PC-9 (cell line): Measurements from ENCODE around the gene MOV10L1. TPM values are rescaled to one million over a fixed set of nuclear protein-coding genes. Genes with fewer than 3 reads are reported as not detected.

Experiments used
- BruUV-seq: library from RNA; stranded (reverse); fragments of 400-500 nt; replicated peaks from 2 replicates; lab custom pipeline; 2021; lab: Mats Ljungman, UMichigan
- CTCF ChIA-PET: fragments of 300-600 bp; sonication (Branson Sonifier 250); formaldehyde crosslinking; loops from one replicate; lab custom pipeline; 2022; ENCODE audit warnings: antibody characterized with exemption; lab: Charles Lee
- POLR2A ChIA-PET: fragments of 300-600 bp; sonication (Branson Sonifier 250); formaldehyde crosslinking; loops from one replicate; lab custom pipeline; 2022; ENCODE audit warnings: antibody characterized with exemption; ENCODE audit not compliant: unreplicated experiment; lab: Charles Lee
- DNase-seq, 2 experiments: peaks; one replicate each; pipeline versions ENCODE4 v3.0.0 to v3.0.0-alpha.2; 2015 to 2022; ENCODE audit warnings: mixed read lengths in 1 of 2
- H2AFZ ChIP-seq: fragments of 200-600 bp; sonication (generic); 2 replicates; pipeline ENCODE4 v1.8.1; 2017; ENCODE audit warnings: antibody characterized with exemption
- H3F3A ChIP-seq: fragments of 200-600 bp; sonication (generic); 2 replicates; pipeline ENCODE4 v1.8.1; 2017; ENCODE audit warnings: antibody characterized with exemption, mild to moderate bottlenecking, low read depth; ENCODE audit not compliant: insufficient read depth
- H3K27ac ChIP-seq: fragments of 200-600 bp; sonication (generic); 2 replicates; pipeline ENCODE4 v1.6.1; 2016; ENCODE audit warnings: mixed run types
- H3K27me3 ChIP-seq: fragments of 200-600 bp; sonication (generic); 2 replicates; pipeline ENCODE4 v1.6.1; 2016; ENCODE audit warnings: low read depth, mixed run types; ENCODE audit not compliant: insufficient read depth
- H3K36me3 ChIP-seq: fragments of 200-600 bp; sonication (generic); 2 replicates; pipeline ENCODE4 v1.6.1; 2016; ENCODE audit warnings: low read depth, mixed run types
- H3K4me1 ChIP-seq: fragments of 200-600 bp; sonication (generic); replicated peaks from 2 replicates; pipeline ENCODE4 v1.6.1; 2016; ENCODE audit warnings: mixed run types; ENCODE audit not compliant: insufficient read depth
- H3K4me2 ChIP-seq: fragments of 200-600 bp; sonication (generic); 2 replicates; pipeline ENCODE4 v1.6.1; 2017; ENCODE audit warnings: mixed run types
- H3K4me3 ChIP-seq: fragments of 200-600 bp; sonication (generic); 2 replicates; pipeline ENCODE4 v1.6.1; 2016; ENCODE audit warnings: mixed run types
- H3K79me2 ChIP-seq: fragments of 200-600 bp; sonication (generic); 2 replicates; pipeline ENCODE4 v1.6.1; 2017; ENCODE audit warnings: low read depth, mixed run types
- H3K9me2 ChIP-seq: fragments of 200-600 bp; sonication (generic); 2 replicates; pipeline ENCODE4 v1.8.1; 2017; ENCODE audit warnings: mild to moderate bottlenecking; ENCODE audit not compliant: insufficient read depth
- H3K9me3 ChIP-seq: fragments of 200-600 bp; sonication (generic); 2 replicates; pipeline ENCODE4 v1.8.1; 2016; ENCODE audit warnings: low read depth; ENCODE audit not compliant: insufficient read depth
- H4K20me1 ChIP-seq: fragments of 200-600 bp; sonication (generic); 2 replicates; pipeline ENCODE4 v1.8.1; 2017; ENCODE audit not compliant: insufficient read depth
- CTCF ChIP-seq: fragments of 200-600 bp; sonication (generic); conservative IDR thresholded peaks from 2 replicates; pipeline ENCODE4 v1.6.1; 2017; ENCODE audit warnings: mixed run types, antibody characterized with exemption, mild to moderate bottlenecking, moderate library complexity
- EZH2 ChIP-seq: fragments of 200-600 bp; sonication (generic); IDR thresholded peaks from 2 replicates; pipeline ENCODE4 v1.8.0; 2017; ENCODE audit warnings: antibody characterized with exemption, low read depth
- intact Hi-C: fragments of 100-400 bp; cut with micrococcal nuclease; formaldehyde crosslinking; loops from one replicate; pipeline ENCODE4 v1.10.0; 2022; ENCODE audit not compliant: unreplicated experiment
- total RNA-seq: library from RNA; stranded (reverse); gene quantifications from 2 replicates; pipeline ENCODE4 v1.2.3, GENCODE V29; 2021

Gene MOV10L1
- total RNA-seq, 1 experiment from 2014 or later, result not detected

GRCh38 chr22:50138988-50139387 is 49.2 kb downstream of the MOV10L1 start:
- Histone ChIP-seq H4K20me1 (no peaks in the 10 kb centered on the region), H3K4me1 (no peaks in the 10 kb centered on the region), H2AFZ (no peak overlapping the region), H3K27ac (no peak overlapping the region), H3F3A (no peaks in the 10 kb centered on the region), H3K27me3 (peaks cover 7% of the 10 kb centered on the region), H3K9me2 (no peaks in the 10 kb centered on the region), H3K79me2 (no peaks in the 10 kb centered on the region), H3K36me3 (no peaks in the 10 kb centered on the region), H3K4me3 (no peak overlapping the region), H3K9me3 (no peaks in the 10 kb centered on the region), H3K4me2 (no peak overlapping the region)
- no peak for DNase-seq
- TF ChIP-seq CTCF (no peak), EZH2 (no peak)
- intact Hi-C loops, result no loop called here
- ChIA-PET CTCF (interaction anchor here (0.6 kb wide), 1 partner anchor 157 kb away, joined by 4 read pairs; no protein-coding TSS in a partner anchor), POLR2A (interaction anchor here (0.6 kb wide), 1 partner anchor 478 kb away, joined by 3 read pairs; no protein-coding TSS in a partner anchor)
- BruUV-seq, result no TSS peak

- TF ChIP-seq EZH2 (no peak), CTCF (no peak)
- POLR2A ChIA-PET, result interaction anchor here (0.7 kb wide), 1 partner anchor 209 kb away, joined by 3 read pairs; no protein-coding TSS in a partner anchor
- BruUV-seq, result no TSS peak
- no peaks in the 10 kb centered on the region for H3K9me2 ChIP-seq
- no peaks in the 10 kb centered on the region for H3K36me3 ChIP-seq
- no peaks in the 10 kb centered on the region for H3K4me1 ChIP-seq
- no peaks in the 10 kb centered on the region; the same call in 1 of the 2 replicates for H3K27me3 ChIP-seq
- no peaks in the 10 kb centered on the region for H4K20me1 ChIP-seq
- intact Hi-C loops, result loop anchor here (10.0 kb wide), 1 partner anchor 105 kb away; no protein-coding TSS in a partner anchor
- no peak overlapping the region for H3K4me3 ChIP-seq
- DNase-seq, result no peak
- CTCF ChIA-PET, result no interaction called here
- H3K9me3 ChIP-seq, result no peaks in the 10 kb centered on the region
- no peak overlapping the region for H3K27ac ChIP-seq
- no peak overlapping the region for H2AFZ ChIP-seq
- no peaks in the 10 kb centered on the region for H3K79me2 ChIP-seq
- H3F3A ChIP-seq, result no peaks in the 10 kb centered on the region
- no peak overlapping the region for H3K4me2 ChIP-seq
Observed at GRCh38 chr22:50139843-50140415, 50.1 kb downstream of the MOV10L1 start.

- intact Hi-C loops, result loop anchor here (10.0 kb wide), 1 partner anchor 106 kb away; no protein-coding TSS in a partner anchor
- Histone ChIP-seq H3K4me1 (no peaks in the 10 kb centered on the region), H4K20me1 (no peaks in the 10 kb centered on the region), H3K27ac (no peak overlapping the region), H3K27me3 (no peaks in the 10 kb centered on the region; the same call in 1 of the 2 replicates), H3K4me3 (no peak overlapping the region), H3F3A (no peaks in the 10 kb centered on the region), H2AFZ (no peak overlapping the region), H3K4me2 (no peak overlapping the region), H3K36me3 (no peaks in the 10 kb centered on the region), H3K9me2 (no peaks in the 10 kb centered on the region), H3K79me2 (no peaks in the 10 kb centered on the region), H3K9me3 (no peaks in the 10 kb centered on the region)
- no TSS peak for BruUV-seq
- ChIA-PET CTCF (no interaction called here), POLR2A (interaction anchor here (0.7 kb wide), 1 partner anchor 209 kb away, joined by 3 read pairs; no protein-coding TSS in a partner anchor)
- no peak for TF ChIP-seq EZH2
- no peak for DNase-seq
Observed at GRCh38 chr22:50140615-50141014, 50.8 kb downstream of the MOV10L1 start.
